ENCODE data around the gene HPSE. TPM values are rescaled to one million over a fixed set of nuclear protein-coding genes. Genes with fewer than 3 reads are reported as not detected.

The HPSE gene
- total and polyA plus RNA-seq, 2 experiments from 2014 or later, result 2.2 to 2.9 TPM

GRCh38 chr4:83353516-83353915 lies 18.9 kb upstream of the HPSE start (continued):
- TF ChIP-seq NANOG (IDR thresholded peaks at IDR 0.05; ENCODE audit: borderline replicate concordance) (no peak), CREB1 (CRISPR knock-in tag; IDR thresholded peaks at IDR 0.05; ENCODE audit: low read depth) (no peak), ZNF331 (CRISPR knock-in tag; IDR thresholded peaks at IDR 0.05; ENCODE audit: low read depth) (no peak), EZH2phosphoT487 (IDR thresholded peaks at IDR 0.05; ENCODE audit: unreplicated experiment) (no peak), POLR2AphosphoS5 (IDR thresholded peaks at IDR 0.05; ENCODE audit: low read depth) (no peak)

GRCh38 chr4:83348074-83348473 lies 13.4 kb upstream of the HPSE start:
- H3K27me3 Mint-ChIP-seq (ENCODE audit: insufficient read depth, low read depth, poor library complexity), result peaks cover 2% of the 10 kb centered on the region
- H2AFZ ChIP-seq, result no peak overlapping the region
- DNase-seq (ENCODE audit: low spot score) (no peak), ATAC-seq (no peak)
- H3K4me2 ChIP-seq, result no peak overlapping the region
- peaks cover 5% of the 10 kb centered on the region; the same call in 1 of the 3 replicates for H3K36me3 Mint-ChIP-seq (ENCODE audit: low read depth)
- no peak overlapping the region for H3K4me3 ChIP-seq
- no peaks in the 10 kb centered on the region for H3F3A ChIP-seq (replicated peaks; ENCODE audit: low read depth)
- no peak overlapping the region for H3K27ac Mint-ChIP-seq
- peaks cover 23% of the 10 kb centered on the region for H3K9me3 Mint-ChIP-seq
- no peaks in the 10 kb centered on the region for H3K27me3 ChIP-seq (ENCODE audit: insufficient read depth)
- no peak overlapping the region for H3K4me3 Mint-ChIP-seq
- H3K36me3 ChIP-seq (ENCODE audit: insufficient read depth), result no peaks in the 10 kb centered on the region
- no peak overlapping the region for H3K27ac ChIP-seq (ENCODE audit: low read depth)
- H4K20me1 ChIP-seq (replicated peaks; ENCODE audit: insufficient read depth), result no peaks in the 10 kb centered on the region
- H3K4me1 ChIP-seq (ENCODE audit: insufficient read depth), result no peaks in the 10 kb centered on the region
- H3K4me1 Mint-ChIP-seq, result no peaks in the 10 kb centered on the region
- H3K79me2 ChIP-seq (replicated peaks; ENCODE audit: insufficient read depth), result no peaks in the 10 kb centered on the region
- TF ChIP-seq POLR2AphosphoS5 (IDR thresholded peaks at IDR 0.05; ENCODE audit: low read depth), result no peak
- no peak for TF ChIP-seq NANOG (IDR thresholded peaks at IDR 0.05; ENCODE audit: borderline replicate concordance)
- TF ChIP-seq, protein P1, sequence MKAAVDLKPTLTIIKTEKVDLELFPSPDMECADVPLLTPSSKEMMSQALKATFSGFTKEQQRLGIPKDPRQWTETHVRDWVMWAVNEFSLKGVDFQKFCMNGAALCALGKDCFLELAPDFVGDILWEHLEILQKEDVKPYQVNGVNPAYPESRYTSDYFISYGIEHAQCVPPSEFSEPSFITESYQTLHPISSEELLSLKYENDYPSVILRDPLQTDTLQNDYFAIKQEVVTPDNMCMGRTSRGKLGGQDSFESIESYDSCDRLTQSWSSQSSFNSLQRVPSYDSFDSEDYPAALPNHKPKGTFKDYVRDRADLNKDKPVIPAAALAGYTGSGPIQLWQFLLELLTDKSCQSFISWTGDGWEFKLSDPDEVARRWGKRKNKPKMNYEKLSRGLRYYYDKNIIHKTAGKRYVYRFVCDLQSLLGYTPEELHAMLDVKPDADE (IDR thresholded peaks at IDR 0.05), result no peak
- no peak for TF ChIP-seq ZNF114 (CRISPR knock-in tag; IDR thresholded peaks at IDR 0.05)
- no peak for TF ChIP-seq CREB1 (CRISPR knock-in tag; IDR thresholded peaks at IDR 0.05; ENCODE audit: low read depth)
- no peaks in the 10 kb centered on the region for H3K9me2 ChIP-seq (ENCODE audit: insufficient read depth)

DNA sequence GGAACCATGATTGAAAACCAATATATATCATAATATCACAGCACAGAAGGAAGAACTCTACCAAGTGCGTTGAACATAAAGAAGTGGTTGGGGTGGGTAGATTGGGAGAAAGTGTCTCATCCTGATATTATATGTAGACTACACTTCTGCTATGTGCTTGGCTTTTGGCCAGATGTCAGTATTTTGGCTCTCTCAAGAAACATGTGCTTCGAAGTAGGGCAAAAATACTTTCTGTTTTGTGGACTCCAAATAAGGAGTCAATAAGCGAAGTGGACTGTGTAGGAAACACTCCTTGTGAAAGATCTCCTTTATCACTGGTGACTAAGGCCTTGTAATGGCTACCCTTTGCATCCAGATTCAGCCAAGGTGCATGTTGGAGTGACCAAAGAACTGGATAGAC lies 7.8 kb upstream of the HPSE start:
- H2AFZ ChIP-seq, result no peak overlapping the region
- H3K27me3 ChIP-seq (ENCODE audit: insufficient read depth), result no peaks in the 10 kb centered on the region
- no peaks in the 10 kb centered on the region for H4K20me1 ChIP-seq (replicated peaks; ENCODE audit: insufficient read depth)
- peaks cover 4% of the 10 kb centered on the region; the same call in 1 of the 2 replicates for H3K9me2 ChIP-seq (ENCODE audit: insufficient read depth)
- DNase-seq (ENCODE audit: low spot score) (no peak), ATAC-seq (no peak)
- no peaks in the 10 kb centered on the region for H3K36me3 ChIP-seq (ENCODE audit: insufficient read depth)
- H3K27ac ChIP-seq (ENCODE audit: low read depth), result no peak overlapping the region
- Mint-ChIP-seq H3K27me3 (ENCODE audit: insufficient read depth, low read depth, poor library complexity) (peaks cover 2% of the 10 kb centered on the region), H3K4me3 (no peak overlapping the region), H3K27ac (no peak overlapping the region), H3K36me3 (ENCODE audit: low read depth) (peaks cover 3% of the 10 kb centered on the region; the same call in 1 of the 3 replicates), H3K9me3 (peaks cover 20% of the 10 kb centered on the region), H3K4me1 (no peaks in the 10 kb centered on the region)
- no peaks in the 10 kb centered on the region for H3F3A ChIP-seq (replicated peaks; ENCODE audit: low read depth)
- H3K79me2 ChIP-seq (replicated peaks; ENCODE audit: insufficient read depth), result no peaks in the 10 kb centered on the region
- no peaks in the 10 kb centered on the region for H3K4me1 ChIP-seq (ENCODE audit: insufficient read depth)
- H3K4me3 ChIP-seq, result no peak overlapping the region
- H3K4me2 ChIP-seq, result no peak overlapping the region
- TF ChIP-seq NANOG (IDR thresholded peaks at IDR 0.05; ENCODE audit: borderline replicate concordance) (no peak), JUNB (IDR thresholded peaks at IDR 0.05; ENCODE audit: unreplicated experiment) (no peak), EZH2 (IDR thresholded peaks at IDR 0.05; ENCODE audit: low read depth, unreplicated experiment) (no peak), ZNF331 (CRISPR knock-in tag; IDR thresholded peaks at IDR 0.05; ENCODE audit: low read depth) (no peak), STAT1 (IDR thresholded peaks at IDR 0.05; ENCODE audit: unreplicated experiment) (no peak)
- TF ChIP-seq, protein P2, sequence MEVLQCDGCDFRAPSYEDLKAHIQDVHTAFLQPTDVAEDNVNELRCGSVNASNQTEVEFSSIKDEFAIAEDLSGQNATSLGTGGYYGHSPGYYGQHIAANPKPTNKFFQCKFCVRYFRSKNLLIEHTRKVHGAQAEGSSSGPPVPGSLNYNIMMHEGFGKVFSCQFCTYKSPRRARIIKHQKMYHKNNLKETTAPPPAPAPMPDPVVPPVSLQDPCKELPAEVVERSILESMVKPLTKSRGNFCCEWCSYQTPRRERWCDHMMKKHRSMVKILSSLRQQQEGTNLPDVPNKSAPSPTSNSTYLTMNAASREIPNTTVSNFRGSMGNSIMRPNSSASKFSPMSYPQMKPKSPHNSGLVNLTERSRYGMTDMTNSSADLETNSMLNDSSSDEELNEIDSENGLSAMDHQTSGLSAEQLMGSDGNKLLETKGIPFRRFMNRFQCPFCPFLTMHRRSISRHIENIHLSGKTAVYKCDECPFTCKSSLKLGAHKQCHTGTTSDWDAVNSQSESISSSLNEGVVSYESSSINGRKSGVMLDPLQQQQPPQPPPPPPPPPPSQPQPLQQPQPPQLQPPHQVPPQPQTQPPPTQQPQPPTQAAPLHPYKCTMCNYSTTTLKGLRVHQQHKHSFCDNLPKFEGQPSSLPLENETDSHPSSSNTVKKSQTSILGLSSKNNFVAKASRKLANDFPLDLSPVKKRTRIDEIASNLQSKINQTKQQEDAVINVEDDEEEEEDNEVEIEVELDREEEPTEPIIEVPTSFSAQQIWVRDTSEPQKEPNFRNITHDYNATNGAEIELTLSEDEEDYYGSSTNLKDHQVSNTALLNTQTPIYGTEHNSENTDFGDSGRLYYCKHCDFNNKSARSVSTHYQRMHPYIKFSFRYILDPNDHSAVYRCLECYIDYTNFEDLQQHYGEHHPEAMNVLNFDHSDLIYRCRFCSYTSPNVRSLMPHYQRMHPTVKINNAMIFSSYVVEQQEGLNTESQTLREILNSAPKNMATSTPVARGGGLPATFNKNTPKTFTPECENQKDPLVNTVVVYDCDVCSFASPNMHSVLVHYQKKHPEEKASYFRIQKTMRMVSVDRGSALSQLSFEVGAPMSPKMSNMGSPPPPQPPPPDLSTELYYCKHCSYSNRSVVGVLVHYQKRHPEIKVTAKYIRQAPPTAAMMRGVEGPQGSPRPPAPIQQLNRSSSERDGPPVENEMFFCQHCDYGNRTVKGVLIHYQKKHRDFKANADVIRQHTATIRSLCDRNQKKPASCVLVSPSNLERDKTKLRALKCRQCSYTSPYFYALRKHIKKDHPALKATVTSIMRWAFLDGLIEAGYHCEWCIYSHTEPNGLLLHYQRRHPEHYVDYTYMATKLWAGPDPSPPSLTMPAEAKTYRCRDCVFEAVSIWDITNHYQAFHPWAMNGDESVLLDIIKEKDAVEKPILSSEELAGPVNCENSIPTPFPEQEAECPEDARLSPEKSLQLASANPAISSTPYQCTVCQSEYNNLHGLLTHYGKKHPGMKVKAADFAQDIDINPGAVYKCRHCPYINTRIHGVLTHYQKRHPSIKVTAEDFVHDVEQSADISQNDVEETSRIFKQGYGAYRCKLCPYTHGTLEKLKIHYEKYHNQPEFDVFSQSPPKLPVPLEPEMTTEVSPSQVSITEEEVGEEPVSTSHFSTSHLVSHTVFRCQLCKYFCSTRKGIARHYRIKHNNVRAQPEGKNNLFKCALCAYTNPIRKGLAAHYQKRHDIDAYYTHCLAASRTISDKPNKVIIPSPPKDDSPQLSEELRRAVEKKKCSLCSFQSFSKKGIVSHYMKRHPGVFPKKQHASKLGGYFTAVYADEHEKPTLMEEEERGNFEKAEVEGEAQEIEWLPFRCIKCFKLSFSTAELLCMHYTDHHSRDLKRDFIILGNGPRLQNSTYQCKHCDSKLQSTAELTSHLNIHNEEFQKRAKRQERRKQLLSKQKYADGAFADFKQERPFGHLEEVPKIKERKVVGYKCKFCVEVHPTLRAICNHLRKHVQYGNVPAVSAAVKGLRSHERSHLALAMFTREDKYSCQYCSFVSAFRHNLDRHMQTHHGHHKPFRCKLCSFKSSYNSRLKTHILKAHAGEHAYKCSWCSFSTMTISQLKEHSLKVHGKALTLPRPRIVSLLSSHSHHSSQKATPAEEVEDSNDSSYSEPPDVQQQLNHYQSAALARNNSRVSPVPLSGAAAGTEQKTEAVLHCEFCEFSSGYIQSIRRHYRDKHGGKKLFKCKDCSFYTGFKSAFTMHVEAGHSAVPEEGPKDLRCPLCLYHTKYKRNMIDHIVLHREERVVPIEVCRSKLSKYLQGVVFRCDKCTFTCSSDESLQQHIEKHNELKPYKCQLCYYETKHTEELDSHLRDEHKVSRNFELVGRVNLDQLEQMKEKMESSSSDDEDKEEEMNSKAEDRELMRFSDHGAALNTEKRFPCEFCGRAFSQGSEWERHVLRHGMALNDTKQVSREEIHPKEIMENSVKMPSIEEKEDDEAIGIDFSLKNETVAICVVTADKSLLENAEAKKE (CRISPR knock-in tag; IDR thresholded peaks at IDR 0.05), result no peak
- TF ChIP-seq, protein P3, sequence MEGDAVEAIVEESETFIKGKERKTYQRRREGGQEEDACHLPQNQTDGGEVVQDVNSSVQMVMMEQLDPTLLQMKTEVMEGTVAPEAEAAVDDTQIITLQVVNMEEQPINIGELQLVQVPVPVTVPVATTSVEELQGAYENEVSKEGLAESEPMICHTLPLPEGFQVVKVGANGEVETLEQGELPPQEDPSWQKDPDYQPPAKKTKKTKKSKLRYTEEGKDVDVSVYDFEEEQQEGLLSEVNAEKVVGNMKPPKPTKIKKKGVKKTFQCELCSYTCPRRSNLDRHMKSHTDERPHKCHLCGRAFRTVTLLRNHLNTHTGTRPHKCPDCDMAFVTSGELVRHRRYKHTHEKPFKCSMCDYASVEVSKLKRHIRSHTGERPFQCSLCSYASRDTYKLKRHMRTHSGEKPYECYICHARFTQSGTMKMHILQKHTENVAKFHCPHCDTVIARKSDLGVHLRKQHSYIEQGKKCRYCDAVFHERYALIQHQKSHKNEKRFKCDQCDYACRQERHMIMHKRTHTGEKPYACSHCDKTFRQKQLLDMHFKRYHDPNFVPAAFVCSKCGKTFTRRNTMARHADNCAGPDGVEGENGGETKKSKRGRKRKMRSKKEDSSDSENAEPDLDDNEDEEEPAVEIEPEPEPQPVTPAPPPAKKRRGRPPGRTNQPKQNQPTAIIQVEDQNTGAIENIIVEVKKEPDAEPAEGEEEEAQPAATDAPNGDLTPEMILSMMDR (conservative IDR thresholded peaks at IDR 0.05; ENCODE audit: low read depth in 2 of 2), result no peak

Data from GM23338 (cell line).